Measurements from ENCODE around the gene PDE6B.

Gene PDE6B

DNA sequence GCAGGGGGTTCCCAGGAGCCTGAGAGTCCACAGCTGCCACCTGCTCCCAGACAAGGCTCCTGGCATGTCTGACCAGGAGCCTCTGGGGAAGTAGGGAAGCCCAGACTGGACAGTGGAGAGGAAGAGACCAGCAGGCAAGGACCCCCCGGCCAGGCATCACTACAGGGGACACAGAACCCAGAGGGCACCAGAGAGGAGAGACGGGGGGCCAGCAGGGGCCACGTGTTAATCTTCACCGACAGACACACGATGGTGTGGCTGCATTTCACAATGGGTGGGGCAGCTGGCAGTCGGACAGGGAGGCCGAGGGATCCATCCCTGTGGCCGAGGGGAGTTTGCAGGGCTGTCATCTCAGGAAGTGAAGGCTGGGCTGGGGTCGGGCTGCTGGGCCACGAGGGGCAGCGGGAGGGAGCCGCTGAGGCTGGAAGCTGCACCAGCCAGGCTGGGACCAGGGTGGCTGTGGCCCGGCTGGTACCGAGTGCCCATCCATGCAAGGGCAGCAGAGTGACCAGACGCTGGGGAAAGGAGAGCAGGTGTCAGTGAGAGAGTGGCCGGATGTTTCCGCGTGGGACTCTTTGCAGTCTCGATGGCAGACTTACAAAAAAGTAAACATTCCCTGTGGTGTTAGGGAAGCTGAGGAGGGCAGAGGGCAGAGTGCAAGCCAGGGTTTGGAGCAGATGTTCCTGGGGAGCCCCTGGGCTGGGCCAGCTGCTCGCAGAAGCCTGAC, 4.7 kb downstream of the PDE6B start:
- no peak overlapping the region for H3K4me3 ChIP-seq (ENCODE audit: low read depth, low read length)
- no peak for DNase-seq (ENCODE audit: low read depth, low spot score)
- ChIA-PET CTCF (no interaction called here), POLR2A (no interaction called here)
- TF ChIP-seq, protein P1, sequence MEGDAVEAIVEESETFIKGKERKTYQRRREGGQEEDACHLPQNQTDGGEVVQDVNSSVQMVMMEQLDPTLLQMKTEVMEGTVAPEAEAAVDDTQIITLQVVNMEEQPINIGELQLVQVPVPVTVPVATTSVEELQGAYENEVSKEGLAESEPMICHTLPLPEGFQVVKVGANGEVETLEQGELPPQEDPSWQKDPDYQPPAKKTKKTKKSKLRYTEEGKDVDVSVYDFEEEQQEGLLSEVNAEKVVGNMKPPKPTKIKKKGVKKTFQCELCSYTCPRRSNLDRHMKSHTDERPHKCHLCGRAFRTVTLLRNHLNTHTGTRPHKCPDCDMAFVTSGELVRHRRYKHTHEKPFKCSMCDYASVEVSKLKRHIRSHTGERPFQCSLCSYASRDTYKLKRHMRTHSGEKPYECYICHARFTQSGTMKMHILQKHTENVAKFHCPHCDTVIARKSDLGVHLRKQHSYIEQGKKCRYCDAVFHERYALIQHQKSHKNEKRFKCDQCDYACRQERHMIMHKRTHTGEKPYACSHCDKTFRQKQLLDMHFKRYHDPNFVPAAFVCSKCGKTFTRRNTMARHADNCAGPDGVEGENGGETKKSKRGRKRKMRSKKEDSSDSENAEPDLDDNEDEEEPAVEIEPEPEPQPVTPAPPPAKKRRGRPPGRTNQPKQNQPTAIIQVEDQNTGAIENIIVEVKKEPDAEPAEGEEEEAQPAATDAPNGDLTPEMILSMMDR (IDR thresholded peaks at IDR 0.05; ENCODE audit: insufficient read depth, low read length, missing control alignments): no peak

DNA sequence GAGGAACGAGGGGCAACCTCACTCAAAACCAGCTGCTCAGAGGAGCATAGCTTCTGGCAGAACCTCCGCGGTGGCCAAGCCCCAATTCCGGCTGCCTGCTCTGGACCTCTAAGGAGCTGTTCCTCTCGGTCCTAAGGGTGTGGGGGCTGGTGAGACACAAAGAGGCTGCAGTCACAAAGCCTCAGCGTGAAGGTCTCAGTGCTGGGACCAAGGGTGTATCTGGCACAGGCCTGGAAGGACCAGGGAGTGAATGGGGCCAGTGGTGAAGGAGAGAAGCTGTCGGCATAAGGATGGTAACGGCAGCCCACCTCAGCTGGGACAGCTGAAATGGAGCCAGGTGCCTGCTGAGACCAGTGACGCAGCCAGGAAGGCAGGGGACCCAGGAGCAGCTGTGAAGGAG, 5.3 kb downstream of the PDE6B start:
- POLR2A ChIA-PET: no interaction called here
- TF ChIP-seq, protein P1 (IDR thresholded peaks at IDR 0.05; ENCODE audit: insufficient read depth, low read length, missing control alignments): no peak
- DNase-seq (ENCODE audit: low read depth, low spot score): no peak
- CTCF ChIA-PET: no interaction called here
- no peak overlapping the region for H3K4me3 ChIP-seq (ENCODE audit: low read depth, low read length)

DNA sequence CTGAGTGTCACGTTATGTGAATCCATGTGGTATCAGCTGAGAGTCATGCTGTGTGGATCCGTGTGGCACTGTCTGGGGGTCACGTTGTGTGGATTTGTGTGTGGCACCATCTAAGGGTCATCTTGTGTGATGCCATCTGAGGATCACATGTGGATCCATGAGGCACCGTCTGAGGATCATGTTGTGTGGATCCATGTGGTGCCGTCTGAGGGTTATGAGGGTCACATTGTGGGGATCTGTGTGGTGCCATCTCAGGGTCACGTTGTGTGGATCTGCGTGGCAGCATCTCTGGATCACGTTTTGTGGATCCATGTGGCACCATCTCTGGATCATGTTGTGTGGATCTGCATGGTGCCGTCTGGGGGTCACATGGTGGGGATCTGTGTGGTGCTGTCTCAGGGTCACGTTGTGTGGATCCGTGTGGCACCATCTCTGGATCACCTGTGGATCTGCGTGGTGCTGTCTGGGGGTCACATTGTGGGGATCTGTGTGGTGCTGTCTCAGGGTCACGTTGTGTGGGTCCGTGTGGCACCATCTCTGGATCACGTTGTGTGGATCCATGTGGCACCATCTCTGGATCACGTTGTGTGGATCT, 6.9 kb downstream of the PDE6B start:
- H3K4me3 ChIP-seq (ENCODE audit: low read depth, low read length): no peak overlapping the region
- TF ChIP-seq, protein P1 (IDR thresholded peaks at IDR 0.05; ENCODE audit: insufficient read depth, low read length, missing control alignments): no peak
- DNase-seq (ENCODE audit: low read depth, low spot score): no peak
- CTCF ChIA-PET: no interaction called here
- POLR2A ChIA-PET: no interaction called here

DNA sequence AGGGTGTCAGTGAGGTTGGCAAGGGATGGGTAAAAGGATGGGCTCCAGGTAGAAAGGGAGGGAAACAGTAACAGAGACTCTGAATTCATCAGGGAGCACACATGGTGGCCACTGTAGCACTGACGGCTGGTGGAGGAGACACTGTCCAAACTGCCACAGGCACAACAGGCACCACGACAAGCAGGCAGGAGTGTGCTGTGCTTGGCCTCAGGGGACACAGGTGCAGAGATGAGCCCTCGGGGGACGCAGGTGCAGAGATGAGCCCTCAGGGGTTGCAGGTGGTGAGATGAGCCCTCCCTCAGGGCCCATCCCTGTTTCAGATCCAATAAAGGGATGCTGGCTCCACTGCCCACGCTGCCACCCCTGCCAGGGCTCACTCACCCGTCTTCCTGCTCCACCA, 7.6 kb downstream of the PDE6B start:
- H3K4me3 ChIP-seq (ENCODE audit: low read depth, low read length): no peak overlapping the region
- POLR2A ChIA-PET: no interaction called here
- CTCF ChIA-PET: no interaction called here
- TF ChIP-seq, protein P1 (IDR thresholded peaks at IDR 0.05; ENCODE audit: insufficient read depth, low read length, missing control alignments): no peak
- no peak for DNase-seq (ENCODE audit: low read depth, low spot score)

DNA sequence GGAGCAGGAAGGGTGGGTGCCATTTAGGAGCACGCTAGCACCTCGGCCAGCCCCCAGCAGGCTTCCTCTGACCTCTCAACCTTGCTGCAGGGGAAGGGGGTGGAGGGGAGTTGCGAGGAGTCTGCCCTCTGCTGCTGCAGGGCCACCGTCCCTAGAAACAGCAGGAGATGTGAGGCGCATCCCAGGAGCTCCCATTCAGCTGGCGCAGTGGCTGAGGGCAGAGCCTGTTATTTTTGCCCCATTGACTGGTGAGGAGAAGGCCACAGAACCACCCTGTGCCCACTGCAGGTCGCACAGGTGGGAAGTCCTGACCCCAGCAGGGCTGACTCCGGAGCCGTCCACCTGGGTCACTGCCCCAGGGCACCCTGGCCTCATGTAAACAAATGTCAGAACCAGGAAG, 8.0 kb downstream of the PDE6B start:
- DNase-seq (ENCODE audit: low read depth, low spot score): no peak
- ChIA-PET POLR2A (no interaction called here), CTCF (no interaction called here)
- H3K4me3 ChIP-seq (ENCODE audit: low read depth, low read length): no peak overlapping the region
- TF ChIP-seq, protein P1 (IDR thresholded peaks at IDR 0.05; ENCODE audit: insufficient read depth, low read length, missing control alignments): no peak

DNA sequence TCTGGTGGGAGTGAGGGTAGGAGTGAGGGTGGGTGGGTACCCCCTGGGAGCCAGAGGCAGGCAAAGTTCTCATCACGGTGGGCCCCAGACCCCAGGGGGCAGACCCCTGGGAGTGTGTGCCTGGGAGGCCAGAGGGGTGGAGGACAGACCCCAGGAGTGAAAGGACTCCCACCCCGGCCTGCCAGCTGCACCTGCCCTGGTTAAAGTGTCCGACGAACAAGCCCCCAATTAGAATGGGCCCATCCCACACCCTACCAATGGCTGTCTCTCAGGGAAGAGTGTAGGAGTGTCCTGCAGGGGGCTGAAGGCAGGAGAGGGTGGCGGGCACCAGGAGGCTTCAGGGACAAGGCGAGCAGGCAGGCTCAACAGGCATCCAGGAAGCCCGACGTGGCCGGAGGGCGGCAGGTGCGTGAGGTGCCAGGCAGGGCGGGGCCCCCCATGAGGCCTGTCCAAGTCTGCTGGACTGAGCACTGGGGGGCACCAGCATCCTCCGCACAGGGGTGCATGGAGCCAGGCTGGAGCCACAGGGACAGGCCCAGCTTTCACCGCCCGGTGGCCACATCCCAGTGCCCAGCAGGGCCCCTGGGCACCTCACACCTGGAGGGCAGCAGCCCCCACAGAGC, 8.7 kb downstream of the PDE6B start:
- TF ChIP-seq, protein P1 (IDR thresholded peaks at IDR 0.05; ENCODE audit: insufficient read depth, low read length, missing control alignments): no peak
- POLR2A ChIA-PET: no interaction called here
- H3K4me3 ChIP-seq (ENCODE audit: low read depth, low read length): no peak overlapping the region
- DNase-seq (ENCODE audit: low read depth, low spot score): no peak
- CTCF ChIA-PET: no interaction called here
